HG03432 (cell line): ENCODE results near the gene TBC1D12.
"Not testable (repeated sequence)": the region's sequence is repeated elsewhere in the genome, so short reads cannot be mapped to it uniquely, and the experiment has no call there.

ENCODE experiments used
- ATAC-seq: cut with Tn5 transposase; IDR thresholded peaks from one replicate; pipeline ENCODE4 v1.9.1; 2021; ENCODE audit warnings: mild to moderate bottlenecking, moderate library complexity; ENCODE audit not compliant: unreplicated experiment

The TBC1D12 gene

DNA sequence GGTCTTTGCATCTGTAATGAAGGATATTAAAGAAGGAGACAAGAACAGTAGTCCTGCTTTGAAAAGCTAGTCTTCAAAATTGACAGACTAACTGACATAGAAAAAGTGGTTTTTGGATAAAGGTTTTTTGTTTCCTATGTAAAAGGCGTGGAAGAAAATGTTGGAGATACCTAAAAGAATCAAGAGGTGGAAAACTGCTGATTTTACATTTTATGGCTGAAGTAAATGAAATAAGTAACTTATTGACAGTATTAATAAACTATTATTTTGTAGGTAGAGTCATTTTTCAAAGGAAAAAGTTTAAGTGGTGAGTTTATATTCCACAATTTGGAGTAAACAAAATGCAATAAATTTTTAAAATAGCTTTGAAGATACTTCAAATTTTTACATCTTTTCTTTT is 130.7 kb downstream of the TBC1D12 start:
- ATAC-seq = no peak

DNA sequence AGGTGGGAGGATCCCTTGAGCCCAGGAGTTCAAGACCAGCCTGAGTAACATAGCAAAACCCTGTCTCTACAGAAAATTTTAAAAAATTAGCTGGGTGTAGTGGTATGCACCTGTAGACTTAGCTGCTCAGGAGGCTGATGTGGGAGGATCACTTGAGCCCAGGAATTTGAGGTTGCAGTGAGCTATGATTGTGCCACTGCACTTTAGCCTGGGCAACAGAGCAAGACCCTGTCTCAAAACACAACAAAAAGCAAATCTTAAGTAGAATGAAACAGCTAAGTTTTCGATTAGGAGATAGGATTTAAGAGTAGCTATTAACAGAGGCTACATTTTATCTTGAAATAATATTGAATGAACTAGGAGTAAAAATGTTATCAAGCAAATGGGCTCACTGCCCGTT is 139.9 kb downstream of the TBC1D12 start:
- ATAC-seq = not testable (repeated sequence)

DNA sequence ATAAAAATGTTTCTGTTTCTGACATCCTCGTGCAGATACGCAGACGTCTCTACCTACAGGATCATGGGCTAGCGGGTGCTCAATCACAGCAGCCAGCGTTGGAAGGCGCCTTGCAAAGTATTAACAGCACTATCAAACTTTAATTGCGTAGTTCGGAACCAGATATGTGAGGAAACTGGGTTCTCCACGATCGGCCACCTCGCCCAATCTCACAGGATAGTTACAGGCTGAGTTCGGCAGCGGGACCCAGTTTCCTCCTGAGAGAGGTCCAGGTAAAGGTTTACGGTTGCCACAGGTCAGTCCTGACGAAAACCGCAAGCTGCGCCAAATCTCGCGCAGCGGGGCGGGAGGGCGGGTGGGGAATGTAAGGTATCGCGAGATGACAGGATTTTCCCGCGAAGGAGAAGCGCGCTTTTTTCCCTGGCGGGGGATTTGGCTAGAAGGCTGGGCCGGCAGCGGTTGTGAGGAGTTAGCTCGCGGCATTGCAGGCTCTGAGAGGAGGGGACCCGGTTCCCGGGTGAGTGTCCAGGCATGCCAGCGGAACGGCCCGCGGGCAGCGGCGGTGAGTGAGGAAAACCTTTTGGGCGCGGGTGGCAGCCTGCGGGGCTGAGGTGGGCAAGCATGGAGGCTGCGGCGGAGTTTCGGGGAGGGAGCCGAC is 143.2 kb downstream of the TBC1D12 start, which contains the start of gene HELLS:
HELLS (plus strand) TSS at position 398 of the 658 bp plus-strand sequence; CDS start at position 532, 134 bp downstream.
- peak; percentile 82 for ATAC-seq

DNA sequence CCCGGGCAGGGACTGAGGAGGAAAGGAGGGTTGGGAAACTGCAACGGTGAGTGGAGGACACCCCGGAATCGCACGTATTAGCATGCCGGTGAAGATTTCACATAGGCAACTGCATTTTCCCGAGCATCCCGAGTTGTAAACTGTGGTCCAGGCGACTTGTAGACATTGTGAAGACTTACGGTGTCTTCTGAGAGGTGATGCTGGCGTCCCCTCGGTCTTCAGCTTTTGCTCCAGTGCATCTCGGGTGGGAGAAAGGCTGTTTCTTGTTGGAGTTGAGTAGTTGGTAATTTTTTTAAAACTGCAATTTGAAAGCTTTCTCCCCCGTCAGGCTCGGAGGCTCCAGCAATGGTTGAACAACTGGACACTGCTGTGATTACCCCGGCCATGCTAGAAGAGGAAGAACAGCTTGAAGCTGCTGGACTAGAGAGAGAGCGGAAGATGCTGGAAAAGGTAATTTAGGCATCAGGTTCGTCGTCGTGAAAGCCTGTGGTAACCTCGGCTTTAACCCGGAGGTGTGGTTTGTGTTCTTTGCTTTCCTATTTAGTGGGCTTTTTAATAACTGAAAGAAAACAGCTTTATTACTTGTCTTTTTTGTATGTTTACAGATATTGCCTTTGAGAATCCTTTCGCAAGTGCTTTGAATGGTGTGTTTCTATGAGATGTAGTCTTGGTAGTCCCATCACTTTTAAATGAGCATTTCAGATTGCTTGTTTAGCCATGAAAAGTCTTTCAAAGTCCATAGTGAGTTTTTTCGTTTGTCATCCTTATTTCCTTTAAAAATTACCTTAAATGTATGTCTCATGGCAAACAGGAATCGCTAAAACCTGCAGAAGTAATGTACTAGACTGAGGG is 143.9 kb downstream of the TBC1D12 start:
- peak; percentile 17 for ATAC-seq

DNA sequence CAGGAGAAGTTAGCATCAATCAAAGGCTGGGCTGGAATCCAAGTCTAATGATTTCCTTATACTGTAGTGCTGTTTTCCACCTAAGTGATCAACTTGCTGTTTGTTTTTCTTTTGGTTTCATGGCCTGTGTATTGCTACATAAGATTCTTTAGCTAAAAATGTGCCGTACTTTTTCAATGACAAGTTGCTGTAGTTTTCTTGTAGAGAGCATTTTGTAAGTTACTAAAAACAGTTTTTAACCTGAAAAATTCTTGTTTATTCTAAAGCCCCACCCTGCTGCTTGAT is 144.5 kb downstream of the TBC1D12 start:
- ATAC-seq = no peak

DNA sequence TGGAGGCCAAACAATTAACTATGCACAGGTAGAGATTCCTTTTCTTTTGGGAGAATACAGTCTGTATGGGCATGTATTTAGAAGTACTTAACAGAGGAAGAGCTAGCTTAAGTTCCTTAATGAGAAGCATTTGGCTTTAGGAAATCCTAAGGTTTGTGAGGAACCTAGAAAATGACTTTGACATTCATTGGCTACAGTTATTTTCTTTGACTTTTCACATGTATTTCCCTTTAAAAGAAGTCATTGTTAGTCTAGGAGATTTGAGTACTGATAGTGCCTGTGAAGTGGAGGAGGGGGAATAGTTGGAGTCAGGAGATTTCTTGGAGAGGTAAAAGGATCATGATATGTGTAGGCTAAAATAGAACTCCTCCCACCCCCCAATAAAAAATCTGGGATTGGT is 146.9 kb downstream of the TBC1D12 start:
- ATAC-seq = no peak

DNA sequence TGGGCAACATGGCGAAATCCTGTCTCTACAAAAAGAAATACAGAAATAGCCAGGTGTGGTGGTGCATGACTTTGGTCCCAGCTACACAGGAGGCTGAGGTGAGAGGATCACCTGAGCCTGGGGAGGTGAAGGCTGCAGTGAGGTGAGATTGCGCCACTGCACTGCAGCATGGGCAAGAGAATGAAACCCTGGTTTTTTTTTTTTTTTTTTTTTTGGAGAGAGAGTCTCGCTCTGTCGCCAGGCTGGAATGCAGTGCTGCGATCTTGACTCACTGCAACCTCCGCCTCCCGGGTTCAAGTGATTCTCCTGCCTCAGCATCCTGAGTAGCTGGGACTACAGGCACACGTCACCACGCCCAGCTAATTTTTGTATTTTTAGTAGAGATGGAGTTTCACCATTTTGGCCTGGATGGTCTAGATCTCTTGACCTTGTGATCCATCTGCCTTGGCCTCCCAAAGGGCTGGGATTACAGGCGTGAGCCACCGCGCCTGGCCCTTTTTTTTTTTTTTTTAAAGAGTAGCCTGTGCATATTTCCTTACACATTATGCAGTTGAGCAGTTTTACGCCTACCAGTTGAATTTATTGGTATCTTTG is 165.5 kb downstream of the TBC1D12 start:
- ATAC-seq = not testable (repeated sequence)

DNA sequence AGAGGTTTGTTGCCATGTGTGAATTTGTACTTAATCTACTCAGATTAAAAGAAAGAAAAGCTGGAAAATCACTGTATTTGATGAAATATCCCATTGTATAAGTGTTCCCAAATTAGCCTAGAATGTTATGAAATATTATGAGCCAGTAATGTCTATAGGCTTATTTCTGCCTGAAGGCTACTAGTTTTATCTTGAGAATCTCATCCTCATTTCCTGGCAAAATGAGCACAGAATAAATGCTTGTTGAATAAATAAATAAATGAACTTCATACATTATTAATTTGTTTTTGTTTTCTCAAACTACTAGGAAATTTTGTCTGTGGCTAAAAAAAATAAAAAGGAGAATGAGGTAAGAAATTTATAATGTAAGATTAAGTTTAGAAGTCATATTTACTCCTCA is 168.7 kb downstream of the TBC1D12 start:
- ATAC-seq = no peak

DNA sequence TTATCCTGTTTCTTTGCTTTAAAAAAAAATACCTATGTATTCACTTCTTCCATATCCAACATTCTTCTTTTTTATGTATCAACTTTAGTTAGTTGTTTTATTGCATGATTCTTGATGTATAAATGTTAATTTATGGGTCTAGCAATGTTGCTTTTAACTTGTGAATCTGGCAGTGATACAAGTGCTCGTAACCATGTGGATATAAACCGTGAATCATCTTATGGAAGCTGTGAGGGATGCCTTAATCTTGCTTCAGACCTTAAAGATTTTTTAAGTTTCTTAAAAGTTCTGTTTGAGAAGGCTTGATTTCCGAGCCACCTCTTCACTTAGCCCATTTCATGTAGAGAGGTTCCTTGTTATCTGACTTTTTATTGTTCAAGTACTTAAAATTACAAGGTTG is 169.2 kb downstream of the TBC1D12 start:
- no peak for ATAC-seq

DNA sequence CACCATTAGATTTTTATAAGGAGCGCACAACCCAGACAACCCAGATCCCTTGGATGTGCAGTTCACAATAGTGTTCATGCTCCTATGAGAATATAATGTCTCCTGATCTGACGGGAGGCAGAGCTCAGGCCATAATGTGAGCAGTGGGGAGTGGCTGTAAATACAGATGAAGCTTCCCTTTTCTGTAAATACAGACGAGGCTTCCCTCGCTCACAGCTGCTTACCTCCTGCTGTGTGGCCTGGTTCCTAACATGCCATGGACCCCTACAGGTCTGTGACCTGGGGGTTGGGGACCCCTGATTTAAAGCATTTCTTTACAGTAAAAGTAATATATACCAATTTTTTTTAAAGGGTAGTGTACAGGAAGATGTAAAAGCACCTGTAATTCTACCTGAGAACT is 176.4 kb downstream of the TBC1D12 start:
- no peak for ATAC-seq

DNA sequence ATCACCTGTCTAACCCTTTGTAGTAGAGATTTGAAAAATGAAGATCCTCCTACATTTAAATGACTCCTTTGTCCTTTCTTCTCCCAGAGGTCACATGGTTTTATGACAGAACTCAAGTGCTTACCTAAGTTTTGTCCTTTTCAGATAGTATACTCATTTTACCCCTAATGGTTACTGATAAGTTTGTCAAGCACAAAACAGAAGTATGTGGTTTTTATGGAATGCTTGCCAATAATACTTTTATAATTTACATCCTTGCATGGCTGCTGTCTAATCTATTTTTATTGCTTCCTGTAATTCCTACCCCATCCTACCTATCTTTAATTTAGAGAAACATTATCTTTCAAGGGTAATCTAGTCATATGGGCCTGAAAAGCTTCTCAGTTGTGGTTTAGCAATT is 180.8 kb downstream of the TBC1D12 start:
- no peak for ATAC-seq
